ENCODE measurements around the gene VIT.
"Not testable (repeated sequence)": the region's sequence is repeated elsewhere in the genome, so short reads cannot be mapped to it uniquely, and the experiment has no call there.

Gene VIT

DNA sequence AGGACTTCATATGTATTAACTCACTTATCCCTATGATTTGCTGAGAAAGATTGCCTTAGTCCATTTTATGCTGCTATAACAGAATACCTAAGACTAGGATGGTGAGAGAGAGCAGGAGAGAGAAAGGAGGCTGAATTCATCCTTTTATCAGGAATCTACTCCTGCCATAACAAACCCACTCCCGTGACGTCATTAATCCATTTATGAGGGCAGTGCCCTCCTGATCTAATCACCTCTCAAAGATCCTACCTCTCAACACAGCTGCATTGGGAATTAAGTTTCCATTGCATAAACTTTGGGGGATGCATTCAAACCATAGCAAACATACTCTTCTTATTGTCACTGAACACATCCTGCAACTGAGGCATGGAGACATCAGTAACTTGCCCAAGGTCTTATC is 122.0 kb downstream of the VIT start:
- DNase-seq: no peak

DNA sequence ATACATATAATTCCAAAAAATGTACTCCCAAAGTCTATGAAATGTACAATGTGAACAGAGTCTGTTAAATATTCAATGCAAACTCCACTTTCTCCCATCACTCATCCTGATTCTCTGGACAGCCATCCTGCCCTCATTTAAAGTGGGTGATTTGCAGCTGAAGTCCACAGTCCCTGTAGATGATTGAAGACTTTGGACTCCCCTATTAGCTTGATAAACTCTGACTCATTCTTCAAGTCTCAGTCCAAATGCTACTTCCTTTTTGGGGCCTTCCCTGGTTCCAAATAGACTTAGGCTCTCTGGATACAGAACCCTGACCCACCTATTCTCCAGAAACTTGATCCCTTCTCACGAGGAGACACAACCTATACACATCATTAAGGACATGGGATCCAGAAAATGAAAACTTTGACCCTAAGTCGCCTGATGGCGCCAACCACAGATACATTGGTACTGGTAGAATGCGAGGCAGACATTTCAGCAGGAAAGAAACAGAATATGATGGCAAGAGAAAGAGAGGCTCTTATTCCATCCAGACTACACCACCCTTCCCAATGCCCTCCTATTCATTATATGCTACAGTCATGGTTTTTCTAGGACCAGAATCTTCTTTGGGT is 122.7 kb downstream of the VIT start:
- no peak for DNase-seq

DNA sequence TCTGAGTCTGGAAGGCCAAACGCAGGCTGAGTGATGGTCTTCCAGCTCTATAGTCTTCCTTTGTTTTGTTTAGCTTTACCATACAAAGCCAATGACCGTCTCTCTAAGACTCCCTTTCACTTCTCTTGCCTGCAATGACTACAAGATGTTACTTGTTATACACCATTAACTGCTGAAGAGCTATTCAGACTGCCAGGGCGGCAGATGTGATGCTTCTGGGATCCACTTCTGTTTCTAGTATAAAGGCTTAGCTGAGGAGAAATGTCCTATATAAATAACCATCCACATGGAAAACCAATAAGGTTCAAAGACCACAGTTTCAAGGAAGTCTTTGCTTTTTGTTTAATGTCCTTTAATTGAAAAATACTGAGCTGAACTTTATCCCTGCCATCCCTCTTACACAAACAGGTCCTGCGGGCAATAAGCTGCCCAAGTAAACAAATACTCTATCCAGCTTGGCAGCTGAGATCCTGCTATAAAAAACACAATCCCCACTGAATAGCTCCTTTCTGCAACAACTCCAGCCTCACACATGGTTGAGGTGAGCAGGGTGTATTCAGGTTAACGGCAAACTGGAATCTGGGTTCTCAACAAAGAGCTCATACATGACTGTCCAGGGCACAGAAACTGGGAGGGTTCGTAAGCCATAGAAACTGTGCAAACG is 124.6 kb downstream of the VIT start:
- DNase-seq: no peak

DNA sequence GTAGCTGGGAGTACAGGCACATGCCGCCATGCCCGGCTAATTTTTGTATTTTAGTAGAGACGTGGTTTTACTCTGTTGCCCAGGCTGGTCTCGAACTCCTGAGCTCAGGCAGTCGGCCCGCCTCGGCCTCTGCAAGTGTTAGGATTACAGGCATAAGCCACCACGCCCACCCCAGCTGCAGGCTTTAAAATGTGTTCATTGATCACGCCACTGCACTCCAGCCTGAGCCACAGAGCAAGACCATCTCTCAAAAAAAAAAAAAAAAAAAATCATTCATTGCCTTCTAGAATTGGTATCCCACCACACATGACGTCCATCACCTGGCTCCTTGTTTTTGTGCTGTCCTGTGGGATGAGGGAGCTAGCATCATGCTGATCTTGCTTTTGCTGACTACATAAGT is 127.4 kb downstream of the VIT start:
- no peak for DNase-seq

DNA sequence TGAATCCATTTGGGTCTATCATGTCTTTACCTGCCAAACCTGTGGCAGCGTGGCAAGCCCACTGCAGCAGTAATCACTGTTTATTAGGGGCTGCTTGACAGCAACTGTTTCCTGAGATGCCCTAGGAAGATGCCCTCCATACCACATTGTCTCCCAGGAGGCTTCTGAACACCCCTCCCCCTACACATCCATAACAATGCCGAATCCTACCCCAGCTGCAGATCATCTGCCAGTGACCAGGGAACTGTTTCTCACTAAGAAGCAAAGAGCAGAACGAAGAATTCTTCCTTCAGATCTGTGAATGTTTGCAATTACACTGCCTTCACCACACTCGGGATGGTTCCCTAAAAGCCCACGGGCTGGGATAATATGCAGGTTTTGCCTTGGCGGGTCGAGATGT is 127.8 kb downstream of the VIT start:
- no peak for DNase-seq

DNA sequence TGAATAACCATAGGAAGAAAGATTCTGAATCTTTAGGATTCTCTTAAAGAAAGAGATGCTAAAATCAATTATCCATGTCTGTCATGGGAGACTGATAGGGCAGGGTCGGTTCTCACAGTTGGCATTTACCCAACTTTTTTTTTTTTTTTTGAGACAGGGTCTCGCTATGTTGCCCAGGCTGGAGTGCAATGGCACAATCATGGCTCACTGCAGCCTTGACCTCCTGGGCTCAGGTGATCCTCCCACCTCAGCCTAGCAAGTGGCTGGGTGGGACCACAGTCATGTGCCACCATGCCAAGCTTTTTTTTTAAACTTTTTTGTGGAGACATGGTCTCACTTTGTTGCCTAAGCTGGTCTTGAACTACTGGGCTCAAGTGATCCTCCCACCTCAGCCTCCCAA is 128.2 kb downstream of the VIT start:
- not testable (repeated sequence) for DNase-seq

DNA sequence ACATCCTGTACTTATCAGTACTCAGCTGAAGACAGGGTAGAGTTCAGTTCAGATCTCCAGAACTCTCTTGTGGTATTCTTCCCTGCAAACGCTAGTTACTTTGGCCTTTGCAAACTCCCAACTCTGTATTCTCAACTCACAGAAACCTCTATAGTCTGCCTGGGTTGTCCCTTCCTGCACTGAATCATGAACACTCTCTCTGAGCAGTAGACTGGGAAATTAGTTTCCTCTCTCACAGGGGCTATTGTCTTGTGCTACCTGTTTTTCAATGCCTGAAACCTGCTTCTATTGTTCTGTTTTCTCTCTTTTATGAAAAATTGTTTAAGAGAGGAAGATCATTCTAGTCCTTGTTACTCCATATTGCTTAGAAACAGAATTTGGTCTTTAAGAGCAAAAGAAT is 134.7 kb downstream of the VIT start:
- no peak for DNase-seq

DNA sequence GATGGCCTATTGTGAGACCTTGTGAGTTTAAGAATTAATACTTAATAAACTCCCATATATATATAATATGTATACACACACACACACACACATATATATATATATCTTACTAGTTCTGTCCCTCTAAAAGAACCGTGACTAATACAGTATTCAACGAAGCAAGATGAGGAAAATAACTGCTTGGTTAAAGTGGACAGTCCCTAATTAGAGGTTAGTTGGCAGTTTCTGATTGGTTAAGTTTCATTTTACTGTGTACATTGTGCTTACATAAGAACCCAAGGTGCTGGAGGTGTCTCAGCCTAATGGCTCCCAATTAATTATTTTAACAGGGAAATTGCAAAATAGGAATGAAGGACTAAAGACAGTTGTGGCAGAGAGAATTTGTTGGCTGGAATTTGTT is 137.7 kb downstream of the VIT start:
- DNase-seq: no peak

DNA sequence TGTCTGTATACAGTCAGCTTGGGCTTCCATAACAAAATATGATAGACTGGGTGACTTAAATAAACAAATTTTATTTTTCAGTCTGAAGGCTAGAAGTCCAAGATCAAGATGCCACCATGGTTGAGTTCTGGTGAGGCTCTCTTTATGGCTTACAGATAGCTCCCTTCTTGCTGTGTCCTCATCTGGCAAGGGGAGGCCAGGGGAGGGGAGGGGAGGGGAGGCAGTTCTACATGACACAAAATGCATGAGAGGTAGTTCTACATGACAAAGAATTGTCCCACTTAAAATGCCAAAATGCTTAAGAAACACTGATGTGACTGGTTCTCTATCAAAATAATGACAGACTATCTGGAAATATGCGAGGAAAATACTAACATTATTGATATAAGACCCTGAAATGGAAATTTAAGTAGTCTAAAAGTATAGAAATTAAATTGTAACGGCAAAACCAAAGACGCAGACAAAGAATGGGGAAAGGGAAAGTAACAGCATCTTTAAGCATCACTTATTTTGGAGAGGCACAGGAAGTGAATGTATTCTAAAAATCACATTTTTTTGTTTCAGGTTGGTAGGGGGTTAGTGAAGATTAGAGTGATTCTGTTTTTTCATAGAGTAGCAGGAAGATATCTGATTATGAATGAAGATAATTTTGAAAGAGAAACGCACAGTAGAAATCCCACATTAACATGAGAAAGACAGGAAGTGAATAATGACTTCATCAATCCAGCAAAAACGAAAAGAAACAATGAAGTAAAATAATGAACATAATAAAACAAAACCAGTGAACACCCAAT is 138.4 kb downstream of the VIT start:
- no peak for DNase-seq

DNA sequence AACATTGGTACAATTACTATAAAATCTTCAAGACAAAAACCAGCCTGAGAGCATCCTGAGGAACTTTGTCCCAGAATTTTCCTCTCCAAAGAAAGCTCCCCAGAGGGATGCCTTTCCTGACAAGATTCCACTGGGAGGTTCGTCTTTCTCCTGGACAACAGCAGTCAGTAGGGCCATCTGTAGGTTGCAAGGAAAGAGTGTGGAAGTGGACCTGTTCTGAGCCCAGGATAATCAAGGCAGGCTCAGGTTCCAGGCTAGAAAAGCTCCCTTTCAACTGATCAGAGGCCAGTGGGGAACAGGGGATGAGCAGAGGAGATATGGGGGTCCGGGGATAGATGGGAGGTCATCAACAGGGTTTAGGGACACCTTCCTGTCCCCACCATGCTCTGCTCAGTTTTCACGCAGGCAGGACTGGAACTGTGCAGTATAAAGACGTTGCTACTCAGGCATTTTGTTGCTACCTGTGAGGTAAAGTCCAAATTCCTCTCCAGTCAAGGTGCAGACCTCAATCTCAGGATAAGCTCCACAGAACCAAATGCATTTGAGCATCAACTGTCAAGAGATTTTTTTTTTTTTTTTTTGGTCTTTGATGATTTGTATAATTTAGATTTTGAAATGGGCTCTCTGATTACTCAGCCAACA is 143.6 kb downstream of the VIT start:
- no peak for DNase-seq

DNA sequence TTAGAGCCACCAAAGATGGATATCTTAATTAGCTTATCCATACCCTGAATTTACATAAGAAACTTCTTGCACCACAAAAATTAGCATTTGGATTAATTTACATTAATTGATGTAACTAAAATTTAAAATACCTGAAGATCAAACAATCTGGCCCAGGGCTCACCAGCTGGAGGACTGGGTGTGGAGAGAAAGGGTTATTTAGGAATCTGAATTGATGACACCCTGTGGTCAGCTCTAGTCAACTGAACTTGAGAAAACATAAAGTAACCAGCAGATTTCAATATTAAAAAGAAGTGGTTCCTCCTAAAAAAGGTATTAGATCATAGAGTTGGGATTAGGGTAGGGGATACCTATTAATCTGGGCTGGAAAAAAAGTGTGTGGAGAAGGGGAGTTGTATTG is 147.3 kb downstream of the VIT start:
- DNase-seq: no peak

DNA sequence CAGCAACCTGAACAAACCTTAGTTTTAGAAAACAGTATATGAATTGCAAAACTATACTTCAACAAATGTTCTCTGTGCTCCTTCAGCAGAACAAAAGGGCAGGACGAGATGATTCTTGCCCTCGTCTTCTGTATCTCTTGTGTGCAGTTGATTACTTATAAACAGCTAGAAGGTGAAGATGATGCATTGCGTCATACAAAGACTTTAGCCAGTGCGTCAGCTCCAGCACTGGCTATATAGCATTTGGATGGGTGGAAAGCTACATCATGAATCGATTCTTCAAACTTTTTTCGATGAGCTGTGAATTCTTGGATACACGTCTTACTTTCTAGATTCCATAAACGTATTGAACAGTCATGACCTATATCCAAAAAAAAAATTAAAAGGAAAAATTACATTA is 152.8 kb downstream of the VIT start:
- no peak for DNase-seq

DNA sequence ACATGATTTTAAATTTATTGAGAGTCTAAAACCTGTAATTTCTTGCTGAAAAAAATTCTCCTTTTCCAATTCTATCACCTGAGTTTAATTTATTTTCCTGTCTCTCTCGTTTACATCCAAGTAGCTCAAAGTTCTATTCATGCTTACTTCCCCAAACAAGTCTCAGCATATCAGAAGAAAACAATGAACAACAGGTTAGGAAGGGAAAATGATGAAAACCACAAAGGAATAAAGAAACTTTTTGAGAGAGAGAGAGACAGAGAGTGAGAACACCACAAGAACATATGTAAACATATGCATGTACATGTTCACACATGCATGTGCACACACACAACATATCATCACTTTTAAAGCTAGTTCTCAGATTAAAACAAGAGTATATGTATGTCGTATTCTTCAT is 157.7 kb downstream of the VIT start:
- no peak for DNase-seq

DNA sequence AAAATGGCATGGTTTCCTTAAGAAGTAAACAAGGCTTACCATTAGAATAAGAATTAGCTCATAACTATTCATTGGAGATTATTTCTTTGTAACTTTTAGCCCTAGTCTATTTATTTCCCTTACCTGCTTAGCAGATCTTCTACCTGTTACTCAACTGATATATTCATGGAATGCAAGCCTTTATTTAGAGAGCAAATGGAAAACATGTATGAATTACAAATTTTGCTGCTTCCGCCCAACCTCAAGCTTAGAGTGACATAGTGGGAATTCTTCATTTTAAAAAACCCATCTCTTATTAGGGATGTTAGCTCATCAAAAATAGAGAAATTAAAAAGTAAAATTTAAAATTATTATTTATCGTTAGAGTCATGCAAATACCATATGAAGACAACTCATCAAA is 158.9 kb downstream of the VIT start:
- DNase-seq: no peak

DNA sequence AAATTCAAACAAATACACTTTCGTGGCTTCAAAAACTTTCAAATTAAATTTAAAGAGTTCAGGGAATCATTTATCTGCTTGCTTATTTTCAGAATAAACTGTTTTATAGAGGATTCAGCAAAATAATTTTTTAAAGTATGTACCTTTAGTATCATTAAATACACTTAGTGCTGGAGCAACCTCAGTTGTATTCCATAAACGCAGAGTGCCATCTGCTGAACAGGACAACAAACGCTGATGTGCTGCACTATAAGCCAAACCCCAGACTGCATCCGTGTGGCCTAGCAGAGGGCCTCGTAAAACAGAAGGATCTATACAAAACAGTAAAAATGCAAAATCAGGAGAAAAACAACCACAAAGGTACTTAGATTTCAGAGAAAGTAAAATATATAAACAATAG is 161.2 kb downstream of the VIT start:
- no peak for DNase-seq

DNA sequence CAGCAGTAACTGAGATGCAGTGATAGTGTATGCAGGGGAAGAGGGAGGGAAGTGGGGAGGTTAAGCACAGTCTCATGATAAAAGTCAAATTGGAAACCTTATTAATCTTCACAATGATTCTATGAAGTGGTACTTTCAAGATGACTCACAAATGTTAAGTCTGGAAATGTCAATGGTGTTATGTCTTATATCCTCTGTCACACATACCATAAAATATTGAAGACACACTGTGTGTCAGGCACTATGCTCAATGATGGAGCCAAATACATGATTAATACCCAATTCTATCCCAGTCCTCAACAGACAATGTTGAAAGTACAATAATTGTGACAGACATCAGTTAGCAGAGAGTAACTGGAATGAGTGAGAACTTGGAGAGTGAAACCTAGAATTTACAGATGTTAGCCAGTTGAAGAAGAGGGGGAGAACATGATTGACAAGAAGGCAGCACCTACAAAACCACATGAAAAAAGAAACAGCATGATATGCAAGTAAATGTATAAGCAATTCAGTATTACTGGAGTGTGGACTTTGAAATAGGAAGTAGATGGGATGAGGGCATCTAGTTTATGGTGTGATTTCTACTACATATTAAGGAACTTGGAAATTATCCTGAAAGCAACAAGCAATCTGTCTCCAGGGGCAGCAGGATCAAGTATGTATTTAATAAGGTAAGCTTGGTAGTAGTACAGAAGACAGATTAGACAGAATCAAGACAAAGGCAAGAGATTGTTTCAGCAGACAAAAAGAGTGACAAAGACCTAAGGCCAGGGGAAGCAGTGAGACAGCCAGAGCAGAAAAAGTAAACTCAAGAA is 162.3 kb downstream of the VIT start:
- DNase-seq: no peak

DNA sequence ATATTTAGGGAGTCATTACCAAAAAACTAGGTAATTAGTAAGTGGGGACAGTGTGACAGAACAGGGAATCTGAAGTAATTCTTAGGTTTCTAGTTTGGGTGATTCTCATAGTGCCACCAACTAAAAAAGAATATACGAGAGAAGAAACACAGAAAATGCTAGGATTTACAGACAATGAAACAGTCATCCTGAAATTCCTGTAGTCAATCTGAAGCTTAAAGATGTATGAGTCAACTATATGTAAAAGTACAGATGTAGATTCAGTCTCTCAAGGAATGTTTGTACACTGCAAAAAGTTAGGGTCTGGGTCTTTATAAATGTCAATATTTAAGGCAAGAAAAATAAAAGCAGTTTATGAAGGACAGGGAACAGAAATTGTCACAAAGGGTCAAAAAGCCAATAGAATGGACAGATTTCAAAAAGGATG is 162.9 kb downstream of the VIT start:
- DNase-seq: no peak

DNA sequence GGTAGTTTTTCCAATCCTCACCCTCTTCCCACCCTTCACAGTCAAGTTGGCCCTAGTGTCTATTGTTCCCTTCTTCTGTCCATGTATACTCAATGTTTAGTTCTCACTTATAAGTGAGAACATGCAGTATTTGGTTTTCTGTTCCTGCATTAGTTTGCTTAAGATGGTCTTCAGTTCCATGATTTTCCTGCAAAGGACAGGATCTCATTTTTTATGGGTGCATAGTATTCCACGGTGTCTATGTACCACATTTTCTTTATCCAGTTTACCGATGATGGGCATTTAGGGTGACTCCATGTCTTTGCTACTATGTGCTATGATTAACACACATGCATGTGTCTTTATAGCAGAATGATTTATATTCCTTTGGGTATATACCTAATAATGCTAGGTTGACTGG is 165.4 kb downstream of the VIT start:
- no peak for DNase-seq
